HG03139 (cell line): ENCODE measurements around the gene HMGB2.

ENCODE experiments used
- ATAC-seq: cut with Tn5 transposase; IDR thresholded peaks from one replicate; pipeline ENCODE4 v1.9.1; 2021; ENCODE audit not compliant: unreplicated experiment

Gene HMGB2

DNA sequence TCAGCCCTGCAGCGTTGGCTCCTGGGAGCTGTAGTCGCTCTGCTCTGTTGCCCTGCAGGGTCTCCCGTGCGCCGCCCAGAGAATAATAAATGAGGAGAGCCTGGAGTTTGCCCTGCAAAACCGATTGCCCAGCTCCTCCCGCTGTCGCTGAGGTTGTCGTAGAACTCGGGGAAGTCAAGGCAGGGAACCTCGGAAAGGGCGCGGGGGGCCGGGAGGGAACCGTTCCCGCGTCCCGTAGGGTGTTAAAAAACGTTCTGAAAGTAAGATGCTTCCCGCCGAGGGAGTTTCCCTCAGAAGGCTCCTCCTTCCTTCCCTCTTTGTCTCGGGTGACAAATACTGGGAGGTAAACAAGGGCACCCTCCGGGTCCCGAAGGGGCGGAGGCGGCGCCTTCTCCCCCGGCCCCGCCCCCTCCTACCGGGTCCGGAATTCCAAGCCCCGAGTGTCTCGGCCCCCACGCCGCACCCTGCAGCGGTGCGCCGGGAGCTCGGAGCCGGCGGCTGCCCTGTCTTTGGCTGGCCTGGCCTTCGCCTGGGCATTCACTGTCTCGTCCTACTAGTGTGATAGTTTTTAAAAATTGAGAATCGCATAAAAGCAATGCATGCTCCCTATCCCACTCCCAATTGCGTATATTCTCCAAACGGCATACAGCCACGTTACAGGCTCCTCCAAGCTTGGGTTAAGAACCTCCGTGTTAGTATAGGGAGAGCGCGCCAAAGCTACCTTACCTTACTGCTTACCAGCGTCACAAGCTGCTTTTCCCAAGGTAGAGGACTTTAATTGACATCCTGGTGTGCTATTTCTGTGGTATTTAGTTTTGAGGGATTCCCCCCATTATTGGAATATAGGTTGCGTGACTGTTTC, 964 bp upstream of the HMGB2 start:
- peak; percentile 34 for ATAC-seq

DNA sequence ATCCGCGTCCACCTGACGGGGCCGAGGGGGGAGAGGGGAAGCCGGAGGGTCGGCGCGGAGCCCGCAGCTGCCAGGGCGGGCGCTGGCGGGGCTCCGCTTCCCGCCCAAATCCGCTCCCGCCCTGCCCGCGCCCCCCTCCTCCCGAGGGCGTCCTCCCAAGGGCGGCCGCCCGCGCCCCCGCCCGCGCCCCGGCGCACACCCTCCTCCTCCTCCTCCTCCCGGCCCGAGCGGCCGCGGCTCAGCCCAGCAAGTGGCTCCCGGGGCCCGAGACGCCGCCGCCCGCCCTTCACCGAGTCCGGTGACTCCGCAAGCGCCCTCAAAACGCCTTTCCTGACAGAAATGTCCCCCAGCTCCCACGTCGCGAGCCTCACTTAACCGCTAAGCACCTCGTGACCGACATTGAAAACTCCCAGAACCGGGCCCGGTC, 487 bp downstream of the HMGB2 start:
- no peak for ATAC-seq

DNA sequence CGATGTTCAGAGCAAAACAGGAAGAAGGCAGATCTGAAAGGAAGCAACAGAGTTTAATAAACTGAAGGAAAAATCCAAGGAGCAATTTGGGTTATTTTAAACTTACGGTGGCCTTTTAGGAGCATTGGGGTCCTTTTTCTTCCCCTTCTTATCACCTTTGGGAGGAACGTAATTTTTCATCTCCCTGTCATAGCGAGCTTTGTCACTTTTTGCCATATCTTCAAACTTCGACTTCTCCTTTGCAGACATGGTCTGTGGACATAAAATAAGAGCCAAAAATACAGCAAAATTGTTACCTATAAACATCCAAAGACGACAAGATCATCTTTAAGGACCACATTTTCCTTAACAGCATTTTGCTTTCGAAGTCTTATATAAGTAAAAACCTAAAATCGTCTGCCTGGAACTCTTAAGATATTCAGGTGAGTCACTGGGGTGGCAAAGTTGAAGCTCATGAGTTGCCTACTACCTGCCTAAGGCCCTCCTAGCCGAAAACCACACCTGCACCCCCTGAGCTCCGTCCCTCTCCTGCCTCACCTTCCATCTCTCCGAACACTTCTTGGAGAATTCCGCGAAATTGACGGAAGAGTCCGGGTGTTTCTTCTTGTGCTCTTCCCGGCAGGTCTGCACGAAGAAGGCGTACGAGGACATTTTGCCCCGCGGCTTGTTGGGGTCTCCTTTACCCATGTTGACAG, 1.0 kb downstream of the HMGB2 start:
- no peak for ATAC-seq

DNA sequence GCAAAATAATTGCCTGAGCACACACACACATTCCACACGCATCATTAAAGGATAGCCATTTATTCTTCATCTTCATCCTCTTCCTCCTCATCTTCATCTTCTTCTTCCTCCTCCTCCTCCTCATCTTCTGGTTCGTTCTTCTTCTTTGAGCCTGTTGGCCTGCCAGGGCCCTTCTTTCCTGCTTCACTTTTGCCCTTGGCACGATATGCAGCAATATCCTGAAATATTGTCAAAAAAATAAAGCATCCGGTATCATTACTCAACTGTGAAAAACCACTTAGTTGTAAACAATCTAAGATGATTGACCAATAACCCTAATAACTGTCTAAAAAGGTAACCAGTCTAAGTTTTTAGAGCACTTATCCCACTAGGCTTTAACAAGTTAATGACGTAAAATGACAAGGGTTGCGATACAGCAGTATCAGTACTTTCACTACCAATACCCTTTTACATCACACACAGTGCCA, 2.1 kb downstream of the HMGB2 start:
- no peak for ATAC-seq

DNA sequence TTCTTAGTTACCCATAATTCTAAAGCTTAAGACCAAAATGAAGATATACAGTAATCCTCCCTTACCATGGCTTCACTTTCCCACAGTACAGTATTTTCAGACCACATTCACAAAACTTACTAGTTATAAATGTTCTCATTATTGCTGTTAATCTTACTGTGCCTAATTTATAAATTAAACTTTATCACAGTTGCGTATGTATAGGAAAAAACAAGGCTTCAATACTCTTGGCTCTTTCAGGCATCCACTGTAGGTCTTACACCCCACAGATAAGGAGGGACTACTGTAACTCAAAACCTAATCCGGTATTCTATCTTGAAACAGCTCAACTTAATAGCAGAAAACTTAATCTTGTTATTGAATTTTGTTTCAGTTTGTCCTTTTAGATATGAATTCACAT, 3.6 kb downstream of the HMGB2 start:
- ATAC-seq, result no peak

DNA sequence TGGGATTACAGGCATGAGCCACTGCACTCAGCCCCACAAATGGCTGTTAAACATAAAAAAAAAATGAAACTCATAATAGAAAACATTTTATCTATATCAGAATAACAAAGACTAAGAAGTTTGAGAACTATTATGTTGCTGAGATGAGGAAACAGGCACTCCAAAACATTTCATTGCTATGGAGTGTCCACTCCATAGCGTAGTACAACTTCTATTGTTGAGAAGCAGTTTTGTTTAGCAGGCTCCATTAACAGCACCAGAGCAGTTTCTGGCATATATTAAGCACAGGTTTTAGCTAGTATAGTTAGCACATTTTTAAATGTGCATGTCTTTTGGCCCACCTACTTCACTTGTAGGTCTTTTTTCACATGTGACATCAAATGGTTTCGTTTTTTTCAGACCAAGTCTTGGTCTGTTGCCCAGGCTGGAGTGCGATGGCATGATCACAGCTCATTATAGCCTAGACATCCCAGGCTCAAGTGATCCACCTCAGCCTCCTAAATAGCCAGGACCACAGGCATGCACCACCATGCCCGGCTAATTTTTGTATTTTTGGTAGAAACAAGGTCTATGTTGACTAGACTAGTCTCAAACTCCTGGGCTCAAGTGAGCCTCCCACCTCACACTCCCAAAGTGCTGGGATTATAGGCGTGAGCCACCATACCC, 5.8 kb downstream of the HMGB2 start:
- ATAC-seq, result no peak

DNA sequence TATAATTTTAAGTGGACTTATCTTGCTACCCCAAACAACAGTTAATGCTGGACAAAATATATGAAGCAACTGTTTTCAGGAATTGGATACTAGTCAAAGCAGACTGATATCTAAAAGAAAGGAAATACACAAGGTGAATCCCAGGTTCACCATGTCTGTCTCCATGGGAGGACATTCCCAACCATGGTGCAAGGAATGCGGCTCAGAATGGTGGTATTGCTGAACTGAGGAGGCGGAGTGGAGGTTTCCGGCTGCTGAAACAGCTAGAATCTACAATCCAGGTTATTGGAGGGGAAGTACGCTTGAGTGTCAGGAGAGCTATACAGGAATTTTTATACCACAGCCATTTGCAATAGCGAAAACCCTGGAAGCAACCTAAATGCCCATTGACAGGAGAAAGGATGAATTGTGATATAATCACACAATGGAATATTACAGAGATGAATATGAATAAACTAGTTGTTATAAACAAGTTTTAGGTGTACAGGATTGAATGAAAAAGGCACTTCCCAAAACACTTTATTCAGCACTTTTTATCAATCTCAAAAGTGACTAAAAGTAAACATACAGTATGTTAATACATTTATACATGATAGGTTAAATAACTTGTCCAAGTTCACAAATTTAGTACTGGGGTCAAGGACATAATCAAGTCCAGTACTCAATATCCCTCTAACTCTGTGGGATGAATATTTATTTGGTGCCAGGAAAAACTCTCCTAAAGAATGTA, 9.0 kb downstream of the HMGB2 start:
- no peak for ATAC-seq

DNA sequence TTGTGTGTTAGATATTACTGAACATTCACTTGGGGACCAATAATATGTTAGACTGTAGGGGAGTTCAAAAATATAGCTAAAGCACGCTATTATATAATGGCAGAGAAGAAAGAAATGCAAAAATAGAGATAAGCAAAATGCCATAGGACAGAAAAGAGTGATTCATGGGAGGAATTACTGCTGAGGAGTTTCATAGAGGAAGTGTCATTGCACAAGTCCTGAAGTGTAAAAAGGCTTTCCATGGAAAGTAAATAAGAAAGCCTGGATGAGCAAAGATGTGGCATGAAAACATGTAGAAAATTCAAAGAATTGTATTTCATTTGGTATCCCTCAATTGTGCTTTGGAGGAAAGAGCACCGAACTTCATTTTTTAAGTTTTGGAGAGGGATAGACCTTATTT, 14.5 kb downstream of the HMGB2 start:
- ATAC-seq, result no peak

DNA sequence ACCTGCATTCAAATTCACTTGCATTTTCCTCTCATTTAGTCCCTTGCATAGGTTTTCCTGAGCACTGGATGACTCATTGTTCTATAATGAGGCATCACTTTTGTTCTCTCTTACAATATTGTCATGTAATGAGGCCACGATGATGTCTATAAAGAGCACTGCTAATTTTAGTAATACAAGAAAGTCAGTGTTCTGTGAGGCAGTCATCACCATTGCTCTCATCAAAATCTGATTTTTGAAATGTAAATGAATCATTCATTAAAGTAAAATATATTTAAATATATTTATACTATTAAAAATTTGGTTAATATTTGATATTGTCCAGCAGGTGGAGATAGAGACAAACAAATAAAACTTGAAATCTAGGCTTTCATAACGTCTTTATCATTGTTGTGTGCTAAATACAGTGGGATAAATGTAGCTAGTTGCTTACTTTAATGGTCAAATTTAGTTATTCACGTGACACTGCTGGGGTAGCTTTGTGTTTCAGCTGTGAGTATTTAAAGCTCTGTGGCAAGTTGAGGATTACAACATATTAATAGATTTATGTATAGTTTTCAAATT, 15.4 kb downstream of the HMGB2 start:
- no peak for ATAC-seq

DNA sequence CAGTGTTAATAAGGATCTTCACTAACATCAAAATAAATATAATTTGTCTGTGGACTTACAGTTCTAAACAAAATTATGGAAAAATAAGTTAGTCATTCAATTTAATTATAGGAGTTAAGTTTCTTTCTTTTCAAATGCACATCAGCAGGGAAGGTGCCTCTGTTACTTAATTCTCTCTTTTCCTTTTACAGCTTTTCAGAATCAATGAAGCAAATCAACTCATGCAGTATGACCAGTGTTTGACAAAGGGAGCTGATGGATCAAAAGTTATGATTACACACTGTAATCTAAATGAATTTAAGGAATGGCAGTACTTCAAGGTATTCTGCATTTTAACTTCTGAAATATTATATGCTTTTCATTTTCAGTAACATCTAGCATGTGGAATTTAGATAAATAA, 15.9 kb downstream of the HMGB2 start:
- ATAC-seq, result no peak

DNA sequence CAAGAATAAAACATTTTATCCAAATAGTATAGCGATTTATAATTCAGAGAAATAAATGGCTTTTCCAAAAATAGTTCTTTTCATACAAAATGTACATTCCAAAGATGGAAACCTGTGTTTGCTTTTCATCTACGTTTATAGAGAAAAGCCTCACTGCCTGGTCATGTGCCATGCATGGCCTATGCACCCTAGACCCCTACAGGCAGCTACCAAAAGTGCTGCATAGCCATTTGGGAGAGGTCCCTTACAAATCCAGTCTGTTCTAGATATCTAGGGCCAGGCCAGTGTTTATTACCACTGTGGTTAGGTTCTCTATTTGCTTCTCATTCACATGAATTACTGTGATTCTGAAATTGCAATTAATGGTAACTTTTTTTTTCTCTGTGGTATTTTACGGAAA, 17.2 kb downstream of the HMGB2 start:
- no peak for ATAC-seq

DNA sequence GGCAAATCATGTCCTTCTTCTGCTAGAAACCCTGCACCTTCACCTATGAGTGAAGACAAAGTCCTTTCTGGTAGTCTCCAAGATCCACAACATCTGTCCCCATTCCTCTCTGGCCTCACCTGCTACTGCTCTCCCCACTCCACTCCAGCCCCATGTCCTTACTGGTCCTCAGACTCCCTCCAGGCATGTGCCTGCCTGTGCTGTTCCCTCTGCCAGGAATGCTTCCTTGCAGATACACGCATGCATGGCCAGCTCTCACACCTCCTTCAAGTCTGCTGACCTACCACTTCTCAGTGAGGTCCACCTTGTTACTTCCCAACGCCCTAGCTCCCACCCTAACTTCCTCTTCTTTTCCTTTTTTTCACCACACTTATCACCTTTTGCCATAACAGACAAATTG, 18.1 kb downstream of the HMGB2 start:
- ATAC-seq, result no peak

DNA sequence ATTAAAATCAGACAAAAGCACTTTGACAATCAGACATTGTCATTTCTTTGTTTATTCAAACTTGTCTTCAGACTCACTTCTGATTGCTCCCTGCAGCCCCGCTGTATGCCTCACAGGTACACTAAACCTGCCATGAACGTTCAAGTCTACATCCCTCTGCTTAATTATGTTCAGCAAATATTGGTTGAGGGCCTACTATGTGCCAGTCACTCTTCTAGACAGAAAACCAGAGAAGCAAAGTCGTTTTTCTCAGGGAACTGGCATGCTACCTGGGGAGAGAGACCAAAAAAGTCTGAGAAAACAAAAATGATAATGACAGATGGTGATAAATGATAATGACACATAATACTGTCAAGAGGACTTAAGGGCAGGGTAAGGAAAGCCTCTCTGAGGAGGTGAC, 19.4 kb downstream of the HMGB2 start:
- no peak for ATAC-seq

DNA sequence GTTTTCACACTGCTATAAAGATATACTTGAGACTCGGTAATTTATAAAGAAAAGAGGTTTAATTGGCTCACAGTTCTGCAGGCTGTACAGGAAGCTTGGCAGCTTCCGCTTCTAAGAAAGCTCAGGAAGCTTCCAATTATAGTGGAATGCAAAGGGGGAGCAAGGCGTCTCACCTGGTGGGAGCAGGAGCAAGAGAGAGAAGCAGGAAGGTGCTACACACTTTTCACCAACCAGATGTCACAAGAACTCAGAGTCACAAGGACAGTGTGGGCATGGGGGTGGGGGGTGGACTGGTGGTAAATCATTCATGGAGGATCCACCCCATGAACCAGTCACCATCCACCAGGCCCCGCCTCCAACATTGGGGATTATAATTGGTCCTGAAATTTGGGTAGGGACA, 22.8 kb downstream of the HMGB2 start:
- ATAC-seq, result no peak

DNA sequence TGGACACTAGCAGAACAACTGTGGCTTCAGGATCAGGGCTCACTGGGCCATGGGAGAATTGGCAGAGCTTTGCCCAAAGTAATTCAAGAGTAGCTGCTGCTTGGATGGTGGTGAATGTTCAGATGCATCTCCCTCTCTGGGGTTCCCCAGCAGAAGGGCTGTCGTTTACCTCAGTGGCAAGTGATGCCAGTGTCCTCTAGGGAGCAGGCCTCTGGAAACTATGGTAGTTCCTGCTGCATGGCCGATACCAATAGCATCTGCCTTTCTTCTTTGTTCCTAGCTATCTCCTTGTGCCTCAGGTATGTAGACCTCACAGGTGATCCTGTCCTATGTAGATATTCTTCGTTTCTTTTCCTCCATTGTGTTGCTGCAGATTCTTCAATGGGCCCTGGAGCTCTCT, 26.4 kb downstream of the HMGB2 start:
- no peak for ATAC-seq

DNA sequence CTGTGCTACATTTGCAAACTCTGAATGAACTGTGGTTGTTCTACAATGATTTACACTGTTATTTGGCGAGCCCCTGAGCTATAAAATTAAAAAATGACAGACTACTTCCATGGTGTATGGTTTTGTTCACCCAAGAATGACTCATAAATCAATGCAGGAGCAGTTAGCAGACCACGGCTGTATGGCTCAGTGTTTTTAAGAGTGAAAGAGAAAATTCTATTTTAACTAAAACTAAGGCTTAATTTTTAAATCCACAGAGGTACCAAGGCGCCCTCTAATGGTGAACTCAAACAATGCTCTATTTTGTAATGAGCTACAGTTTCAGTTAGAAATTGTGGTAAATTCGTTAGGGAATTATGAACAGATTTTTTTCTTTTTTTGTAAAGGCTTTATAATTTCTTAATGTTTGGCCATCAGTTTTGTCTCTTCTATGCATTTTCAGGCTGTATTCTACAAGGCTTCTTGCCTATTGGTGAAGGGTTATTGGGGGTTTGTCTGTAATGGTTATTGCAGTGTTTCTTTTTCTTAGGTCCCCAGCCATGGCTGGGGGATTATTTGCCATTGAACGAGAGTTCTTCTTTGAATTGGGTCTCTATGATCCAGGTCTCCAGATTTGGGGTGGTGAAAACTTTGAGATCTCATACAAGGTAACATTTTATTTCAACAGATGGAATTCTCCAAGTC, 32.5 kb downstream of the HMGB2 start:
- ATAC-seq, result peak; percentile 71

DNA sequence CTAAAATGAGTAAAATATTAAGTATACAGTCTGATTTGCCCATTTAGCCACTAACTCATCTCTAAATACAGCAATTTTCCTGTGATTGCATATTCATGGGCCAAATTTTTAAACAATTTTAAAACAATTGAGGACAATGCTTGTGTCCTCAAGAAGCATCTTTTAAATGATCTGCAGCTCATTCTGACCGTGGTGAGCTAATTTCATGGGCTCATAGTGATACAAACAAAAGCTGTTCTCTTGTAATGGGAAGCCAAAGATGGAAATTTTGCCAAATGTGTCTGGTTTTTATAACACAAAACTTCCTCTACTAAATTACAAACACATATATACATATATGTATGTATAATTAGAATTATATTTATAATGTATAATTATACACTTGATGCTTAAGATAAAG, 39.7 kb downstream of the HMGB2 start:
- ATAC-seq, result no peak

DNA sequence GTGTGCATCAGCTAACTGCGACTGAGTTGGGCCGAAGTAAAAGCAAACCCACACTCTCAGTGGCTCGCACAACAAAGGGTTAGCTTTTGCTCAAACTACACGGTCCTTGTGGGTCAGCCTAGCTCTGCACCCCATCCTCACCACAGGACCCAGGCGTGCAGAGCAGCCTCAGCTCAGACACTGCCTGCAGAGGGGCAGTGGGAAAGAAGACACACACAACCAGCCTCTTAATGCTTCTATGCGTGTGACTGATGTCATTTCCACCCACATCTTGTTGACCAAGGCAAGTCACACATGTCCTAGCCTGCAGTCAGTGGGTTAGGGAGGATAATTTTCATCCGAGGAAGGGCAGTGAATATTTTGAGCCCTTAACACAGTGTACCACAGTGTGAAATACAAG, 40.5 kb downstream of the HMGB2 start:
- ATAC-seq, result no peak

DNA sequence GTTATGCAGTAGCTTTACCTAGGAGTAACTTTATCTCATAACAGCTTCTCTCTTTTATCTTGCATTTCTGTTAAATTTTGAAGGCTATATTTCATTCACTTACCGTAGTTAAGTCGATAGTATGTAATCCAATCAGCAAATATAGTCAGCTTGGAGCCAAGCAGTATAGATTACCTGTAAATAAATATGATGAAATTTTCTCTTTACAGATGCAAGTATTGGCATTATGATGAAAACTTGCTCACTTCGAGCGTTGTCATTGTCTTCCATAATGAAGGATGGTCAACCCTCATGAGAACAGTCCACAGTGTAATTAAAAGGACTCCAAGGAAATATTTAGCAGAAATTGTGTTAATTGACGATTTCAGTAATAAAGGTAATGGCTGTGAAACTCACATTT, 42.3 kb downstream of the HMGB2 start:
- no peak for ATAC-seq

DNA sequence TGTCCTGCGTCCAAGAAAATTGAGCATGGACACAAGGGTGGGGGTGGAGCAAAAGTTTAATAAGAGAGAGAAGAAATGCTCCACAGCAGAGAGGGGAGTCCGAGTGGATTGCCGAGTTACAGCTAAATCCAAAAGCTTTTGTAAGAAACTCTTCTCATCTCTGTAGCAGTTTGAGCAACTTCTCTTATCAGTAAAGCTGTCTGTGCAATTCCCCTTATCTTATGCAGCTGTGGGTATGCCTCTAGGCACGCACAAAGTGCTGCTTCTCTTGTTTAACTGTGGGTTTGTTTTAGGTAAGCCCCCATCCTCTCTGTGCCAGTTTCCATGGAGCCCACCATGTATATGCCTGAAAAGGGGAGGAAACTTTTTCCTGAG, 44.8 kb downstream of the HMGB2 start:
- no peak for ATAC-seq
